Activated naive CD8-positive, alpha-beta T cell treated with anti-CD3 and anti-CD28 coated beads for 36 hours (primary cell): ENCODE measurements around the gene NEK6. TPM values are rescaled to one million over a fixed set of nuclear protein-coding genes. Genes with fewer than 3 reads are reported as not detected.

Experiments
- DNase-seq: peaks from one replicate; pipeline ENCODE4 v3.0.0; 2021
- H3K27ac Mint-ChIP-seq: one replicate; pipeline ENCODE4 v1.8.0; 2022; ENCODE audit warnings: mild to moderate bottlenecking, moderate library complexity, mixed read lengths
- H3K27me3 Mint-ChIP-seq: one replicate; pipeline ENCODE4 v1.8.0; 2022; ENCODE audit warnings: mild to moderate bottlenecking, mixed read lengths
- H3K36me3 Mint-ChIP-seq: one replicate; pipeline ENCODE4 v1.8.0; 2021; ENCODE audit warnings: mild to moderate bottlenecking, mixed read lengths
- H3K4me1 Mint-ChIP-seq: one replicate; pipeline ENCODE4 v1.8.0; 2021; ENCODE audit warnings: mixed read lengths
- H3K4me3 Mint-ChIP-seq: one replicate; pipeline ENCODE4 v1.8.0; 2022; ENCODE audit warnings: mild to moderate bottlenecking, moderate library complexity, mixed read lengths
- H3K9me3 Mint-ChIP-seq: one replicate; pipeline ENCODE4 v1.8.0; 2022; ENCODE audit warnings: mixed read lengths
- total RNA-seq, 2 experiments: library from RNA; stranded (reverse); gene quantifications; one replicate each; pipeline ENCODE4 v1.2.3, GENCODE V29; 2021

Gene NEK6
- total RNA-seq, 2 experiments from 2014 or later: 18.8 to 19.4 TPM

DNA sequence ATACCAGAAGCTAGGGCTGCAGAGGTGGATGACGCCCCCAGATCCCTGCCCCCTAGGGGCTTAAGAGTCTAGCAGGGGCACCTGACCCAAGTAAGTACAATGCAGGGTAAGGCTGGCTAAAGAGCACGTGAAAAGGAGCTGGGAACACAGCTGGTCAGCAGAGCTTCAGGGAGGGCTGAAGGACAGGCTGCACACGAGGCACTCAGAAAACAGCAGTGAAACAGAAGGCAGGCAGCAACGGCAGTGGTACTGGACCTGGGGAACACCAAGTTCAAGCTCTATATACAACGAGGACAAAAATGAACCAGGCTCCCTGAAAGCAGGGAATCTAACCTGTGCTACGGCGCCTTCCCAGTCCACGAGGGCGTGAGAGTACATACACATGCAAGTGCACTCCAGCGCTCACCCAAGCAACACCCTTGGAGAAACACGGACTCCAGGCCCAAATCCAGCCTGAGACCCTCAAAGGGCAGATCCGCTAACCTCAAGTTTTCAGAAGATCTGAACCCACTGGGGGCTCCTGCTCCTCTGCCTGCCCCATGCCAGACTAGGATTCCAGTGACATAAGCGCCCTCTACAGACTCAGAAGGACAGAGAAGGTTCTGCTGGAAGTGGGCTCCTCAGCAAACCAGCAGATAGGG lies 100.1 kb downstream of the NEK6 start:
- H3K36me3 Mint-ChIP-seq: no peaks in the 10 kb centered on the region
- H3K9me3 Mint-ChIP-seq: no peaks in the 10 kb centered on the region
- H3K27ac Mint-ChIP-seq: peak overlapping the region; percentile 28
- DNase-seq: no peak
- H3K4me3 Mint-ChIP-seq: no peak overlapping the region
- no peaks in the 10 kb centered on the region for H3K27me3 Mint-ChIP-seq
- H3K4me1 Mint-ChIP-seq: peaks cover 42% of the 10 kb centered on the region

DNA sequence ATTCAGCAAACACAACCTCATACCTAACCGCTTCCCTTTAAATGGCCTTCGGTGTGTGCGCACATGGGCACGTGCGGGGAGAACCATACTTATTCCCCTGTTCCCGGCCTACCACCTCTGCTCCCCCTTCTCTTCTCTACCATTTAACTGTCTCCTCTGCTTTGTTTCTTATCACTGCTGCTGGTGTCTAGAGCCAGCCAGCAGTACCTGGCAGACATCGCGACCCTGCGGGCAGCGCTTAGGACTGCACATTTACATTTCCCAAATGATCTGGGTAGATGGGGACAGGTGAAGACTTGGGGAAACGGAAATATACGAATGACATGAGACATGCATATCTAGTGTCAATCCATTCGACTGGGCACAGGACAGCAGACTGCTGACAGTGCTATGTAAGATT lies 100.9 kb downstream of the NEK6 start:
- no peak for DNase-seq
- Mint-ChIP-seq H3K4me3 (no peak overlapping the region), H3K4me1 (peaks cover 48% of the 10 kb centered on the region), H3K27ac (no peak overlapping the region), H3K27me3 (no peaks in the 10 kb centered on the region), H3K9me3 (no peaks in the 10 kb centered on the region), H3K36me3 (peaks cover 4% of the 10 kb centered on the region)

DNA sequence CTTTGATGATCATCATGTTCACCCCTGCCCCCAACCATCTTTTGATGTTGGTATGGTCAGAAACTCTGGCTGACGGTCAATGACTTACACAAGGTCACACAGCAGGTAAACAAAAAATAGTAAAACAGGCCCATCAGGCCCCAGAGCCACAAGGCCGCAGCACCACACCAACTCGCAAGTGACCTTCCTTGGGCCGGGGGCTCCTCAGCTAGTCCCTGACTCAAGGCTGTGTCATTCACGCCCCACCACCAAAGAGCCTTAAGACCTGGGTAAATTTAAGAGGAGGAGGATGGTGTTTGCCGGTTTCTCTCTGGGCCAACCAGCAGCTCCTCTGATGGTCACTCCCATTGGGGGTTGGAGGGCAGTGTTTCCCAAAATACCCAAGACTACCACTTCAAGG lies 101.7 kb downstream of the NEK6 start:
- peaks cover 48% of the 10 kb centered on the region for H3K4me1 Mint-ChIP-seq
- H3K9me3 Mint-ChIP-seq: no peaks in the 10 kb centered on the region
- peaks cover 4% of the 10 kb centered on the region for H3K36me3 Mint-ChIP-seq
- DNase-seq: no peak
- H3K4me3 Mint-ChIP-seq: no peak overlapping the region
- no peaks in the 10 kb centered on the region for H3K27me3 Mint-ChIP-seq
- no peak overlapping the region for H3K27ac Mint-ChIP-seq

DNA sequence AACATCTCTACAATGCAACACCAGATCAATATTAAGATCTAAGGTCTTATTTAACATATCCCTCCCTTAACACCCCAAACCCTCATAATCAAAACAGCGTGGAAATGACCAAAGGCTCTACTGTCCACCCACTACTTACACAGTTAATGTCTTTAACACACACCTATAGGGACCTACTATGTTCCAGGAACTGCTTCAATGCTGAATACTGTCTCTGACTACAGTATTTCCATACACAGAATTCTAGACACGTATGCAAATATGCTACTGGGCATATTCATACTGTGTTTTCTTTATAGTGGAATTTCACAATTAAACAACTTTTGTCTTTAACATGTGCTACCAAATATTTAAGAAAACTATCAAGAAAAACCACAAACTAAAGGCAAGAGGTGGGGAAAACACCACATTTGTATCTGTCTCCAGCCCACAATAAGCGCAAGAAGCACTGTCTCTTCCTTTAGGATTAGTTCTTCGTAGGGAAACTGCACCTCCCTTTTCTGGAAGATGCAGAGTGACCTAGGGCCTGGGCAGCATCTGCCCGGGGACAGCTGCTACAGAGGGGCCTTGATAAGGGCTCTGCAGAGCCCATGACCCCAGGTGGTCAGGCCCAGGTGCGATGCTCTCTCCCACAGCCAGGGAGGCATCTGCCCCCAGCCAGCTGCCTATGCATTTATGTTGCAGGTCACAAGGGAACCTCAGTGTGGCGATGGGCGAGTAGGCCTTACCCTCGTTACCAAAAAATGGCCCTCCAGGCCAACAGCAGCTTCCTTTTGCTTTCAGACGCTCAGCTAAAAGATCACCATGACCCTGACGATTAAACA lies 102.3 kb downstream of the NEK6 start:
- DNase-seq: no peak
- H3K4me1 Mint-ChIP-seq: peaks cover 48% of the 10 kb centered on the region
- H3K27me3 Mint-ChIP-seq: no peaks in the 10 kb centered on the region
- peak overlapping the region; percentile 11 for H3K27ac Mint-ChIP-seq
- H3K9me3 Mint-ChIP-seq: no peaks in the 10 kb centered on the region
- peaks cover 7% of the 10 kb centered on the region for H3K36me3 Mint-ChIP-seq
- no peak overlapping the region for H3K4me3 Mint-ChIP-seq

DNA sequence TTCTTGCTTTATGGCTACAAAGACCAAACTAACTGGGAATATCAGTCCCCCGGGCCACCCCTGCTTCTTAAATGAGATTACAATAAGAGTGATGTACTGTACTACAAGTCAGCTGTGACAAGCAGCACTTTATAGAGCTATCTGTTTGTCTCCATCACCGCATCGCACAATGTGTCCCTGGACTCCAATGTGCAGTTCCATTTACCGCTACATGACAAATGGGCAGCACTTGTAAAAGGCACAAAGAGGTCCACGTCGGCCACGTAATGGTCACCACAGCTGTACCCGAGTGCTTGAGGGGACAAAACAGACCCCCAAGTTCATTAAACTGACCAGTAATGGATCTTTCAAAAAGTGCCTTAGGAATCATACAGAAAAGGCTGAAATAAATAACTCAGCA lies 103.4 kb downstream of the NEK6 start:
- DNase-seq: no peak
- Mint-ChIP-seq H3K36me3 (peaks cover 10% of the 10 kb centered on the region), H3K27me3 (no peaks in the 10 kb centered on the region), H3K4me3 (no peak overlapping the region), H3K27ac (no peak overlapping the region), H3K9me3 (no peaks in the 10 kb centered on the region), H3K4me1 (peaks cover 51% of the 10 kb centered on the region)

DNA sequence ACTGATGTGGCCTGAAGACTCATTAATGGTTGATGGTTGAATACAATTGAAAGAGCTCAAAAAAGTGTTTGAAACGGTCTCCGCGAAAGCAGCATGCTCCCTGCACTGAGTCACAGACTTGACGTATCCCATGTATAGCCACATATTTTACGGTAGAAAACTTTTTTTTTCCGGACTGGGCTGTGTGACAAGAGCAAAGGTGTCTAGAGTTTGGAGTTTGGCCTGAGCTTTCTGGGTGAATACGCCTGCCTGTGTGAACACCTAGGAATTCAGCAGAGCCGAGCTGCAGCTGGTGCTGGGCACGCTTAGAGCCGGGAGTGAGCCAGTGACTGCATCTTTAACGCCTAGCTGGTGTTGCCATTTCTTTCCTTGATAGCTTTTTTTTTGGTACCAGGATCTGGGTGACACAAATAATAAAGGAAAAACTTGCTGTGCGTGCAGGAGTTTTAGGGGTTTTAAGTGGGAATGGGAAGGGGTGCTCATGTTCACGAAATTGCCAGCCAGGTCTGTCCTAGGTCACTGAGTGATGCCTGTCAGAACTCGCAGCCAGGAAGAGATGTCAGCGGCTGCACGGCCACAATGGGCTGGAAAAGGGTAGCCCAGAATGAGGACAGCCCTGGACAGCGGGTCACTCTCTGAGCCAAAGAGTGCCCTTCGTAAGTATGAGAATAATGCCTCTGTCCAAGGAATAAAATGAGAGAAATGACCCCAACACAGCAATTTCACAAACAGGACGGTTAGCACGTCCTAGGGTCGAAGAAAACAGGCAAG lies 105.8 kb downstream of the NEK6 start:
- no peak for DNase-seq
- Mint-ChIP-seq H3K4me1 (peaks cover 54% of the 10 kb centered on the region), H3K9me3 (no peaks in the 10 kb centered on the region), H3K36me3 (peaks cover 15% of the 10 kb centered on the region), H3K4me3 (no peak overlapping the region), H3K27me3 (no peaks in the 10 kb centered on the region), H3K27ac (no peak overlapping the region)

DNA sequence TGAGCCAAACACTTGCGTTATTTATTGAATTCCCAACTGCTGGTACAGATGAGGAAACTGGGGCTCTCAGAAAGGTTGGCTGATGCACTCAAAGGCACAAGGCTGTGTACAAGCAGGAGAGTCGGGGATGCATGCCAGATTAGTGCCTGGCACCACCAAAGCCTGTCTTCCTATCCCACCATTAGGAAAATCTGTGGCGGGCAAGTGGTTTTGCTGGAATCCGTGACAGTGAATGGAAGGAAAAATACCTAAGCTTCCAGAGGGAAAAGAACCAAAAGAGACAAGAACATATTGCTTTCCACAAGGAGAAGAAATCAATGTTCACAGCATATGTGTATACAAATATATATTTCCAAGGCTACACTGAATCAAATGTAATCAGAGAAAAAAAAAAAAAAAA lies 106.4 kb downstream of the NEK6 start:
- H3K4me3 Mint-ChIP-seq: no peak overlapping the region
- peaks cover 15% of the 10 kb centered on the region for H3K36me3 Mint-ChIP-seq
- H3K4me1 Mint-ChIP-seq: peaks cover 52% of the 10 kb centered on the region
- no peak for DNase-seq
- H3K9me3 Mint-ChIP-seq: no peaks in the 10 kb centered on the region
- no peaks in the 10 kb centered on the region for H3K27me3 Mint-ChIP-seq
- H3K27ac Mint-ChIP-seq: no peak overlapping the region

DNA sequence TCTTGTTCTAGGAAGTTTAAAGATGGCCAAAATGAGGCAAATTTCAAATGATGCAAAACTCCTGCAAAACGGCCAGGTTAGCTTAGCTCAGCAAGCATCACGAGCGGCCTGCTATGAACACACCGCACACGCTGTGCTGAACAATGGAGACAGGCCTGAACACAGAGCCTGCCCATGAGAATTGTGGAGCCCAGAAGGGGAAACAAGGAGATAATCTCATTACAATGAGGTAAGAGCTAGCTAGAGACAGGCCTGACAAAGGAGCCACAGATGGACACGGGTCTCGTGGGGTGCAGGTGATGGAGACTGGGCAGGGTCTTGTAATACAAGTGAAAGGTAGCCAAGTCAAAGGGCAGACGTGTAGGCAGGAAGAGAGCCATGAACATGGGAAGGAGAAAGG lies 107.3 kb downstream of the NEK6 start:
- Mint-ChIP-seq H3K27ac (no peak overlapping the region), H3K4me3 (no peak overlapping the region)

DNA sequence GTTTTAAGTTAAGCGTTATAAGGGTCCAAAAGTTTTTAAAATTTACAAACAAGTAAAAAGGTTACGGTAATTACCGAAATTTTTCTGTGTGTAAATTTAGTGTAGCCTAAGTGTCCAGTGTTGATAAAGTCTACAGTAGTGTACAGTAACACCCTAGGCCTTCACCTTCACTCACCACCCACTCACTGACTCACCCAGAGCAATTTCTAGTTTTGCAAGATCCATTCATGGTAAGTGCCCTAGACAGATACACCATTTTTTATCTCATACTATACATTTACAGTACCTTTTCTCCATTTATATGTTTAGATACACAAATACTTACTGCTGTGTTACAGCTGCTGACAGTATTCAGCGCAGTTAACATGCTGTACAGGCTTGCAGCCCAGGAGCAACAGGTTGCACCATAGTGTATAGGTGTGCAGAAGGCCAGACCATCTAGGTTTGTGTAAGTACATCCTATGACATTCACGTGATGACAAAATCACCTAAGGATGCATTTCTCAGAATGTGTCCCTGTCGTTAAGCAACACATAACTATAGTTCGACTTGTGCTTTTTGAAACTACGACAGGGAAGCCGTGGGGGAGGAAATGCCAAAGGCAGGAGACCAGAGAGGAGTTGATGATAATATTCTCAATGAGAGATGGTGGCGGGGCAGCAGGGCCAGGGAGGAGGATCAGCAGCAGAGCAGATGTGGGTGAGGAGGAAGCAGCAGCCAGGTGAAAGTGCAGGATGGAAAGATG lies 108.9 kb downstream of the NEK6 start:
- DNase-seq: no peak
- H3K36me3 Mint-ChIP-seq: peaks cover 17% of the 10 kb centered on the region
- H3K9me3 Mint-ChIP-seq: no peaks in the 10 kb centered on the region
- H3K4me1 Mint-ChIP-seq: peaks cover 53% of the 10 kb centered on the region
- no peaks in the 10 kb centered on the region for H3K27me3 Mint-ChIP-seq
- no peak overlapping the region for H3K4me3 Mint-ChIP-seq
- no peak overlapping the region for H3K27ac Mint-ChIP-seq

More for the DNA sequence above, 107.3 kb downstream of the NEK6 start:
- Mint-ChIP-seq H3K9me3 (no peaks in the 10 kb centered on the region), H3K4me1 (peaks cover 47% of the 10 kb centered on the region), H3K36me3 (peaks cover 15% of the 10 kb centered on the region), H3K27me3 (no peaks in the 10 kb centered on the region)
- no peak for DNase-seq

DNA sequence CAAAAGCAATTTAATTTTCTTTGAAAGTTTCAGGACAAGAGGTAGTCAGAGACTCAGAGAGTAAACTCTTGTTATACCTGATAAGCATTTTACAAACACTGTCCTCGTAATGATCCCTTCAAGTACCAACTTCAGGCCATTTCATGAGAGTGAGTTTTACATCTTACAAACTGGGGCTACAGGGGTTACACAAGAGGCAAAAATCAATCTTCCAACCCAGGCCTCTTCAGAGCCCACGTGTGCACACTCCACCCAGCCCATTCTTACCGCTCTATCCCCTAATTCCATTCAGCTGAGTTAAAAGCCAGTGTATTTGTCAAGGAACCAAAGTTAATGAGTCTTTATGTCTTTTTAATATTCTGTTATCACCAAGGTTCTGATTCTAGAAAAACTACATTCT lies 110.9 kb downstream of the NEK6 start:
- Mint-ChIP-seq H3K4me1 (peaks cover 59% of the 10 kb centered on the region), H3K27me3 (no peaks in the 10 kb centered on the region), H3K36me3 (peaks cover 20% of the 10 kb centered on the region), H3K27ac (peak overlapping the region; percentile 3), H3K4me3 (no peak overlapping the region), H3K9me3 (peaks cover under 1% of the 10 kb centered on the region)
- DNase-seq: no peak

DNA sequence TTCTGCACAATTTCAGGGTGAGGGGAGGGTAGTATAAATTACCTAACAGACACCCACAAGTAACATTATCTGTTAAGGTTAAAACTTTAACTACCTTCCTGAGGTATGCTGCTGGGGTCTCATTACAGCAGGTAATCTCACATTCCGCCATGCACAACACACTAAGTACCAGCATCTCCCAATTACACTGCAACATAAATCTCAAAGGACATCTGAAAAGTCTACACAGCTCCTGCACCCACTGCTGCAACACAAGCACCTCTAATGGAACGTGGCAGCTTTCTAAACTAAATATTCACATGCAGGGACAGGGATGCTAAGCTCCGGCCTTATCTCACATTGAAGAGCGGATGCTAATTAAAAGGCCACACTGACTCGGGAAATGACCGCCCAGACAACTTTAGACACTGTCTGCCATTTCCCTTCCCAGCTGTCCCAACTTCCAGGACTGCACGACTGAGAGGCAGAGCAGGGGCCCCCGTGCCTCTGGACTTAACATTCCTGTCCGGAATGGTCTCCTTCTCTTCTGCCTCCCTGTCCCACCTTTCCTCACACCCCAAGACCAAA lies 111.6 kb downstream of the NEK6 start:
- Mint-ChIP-seq H3K27ac (no peak overlapping the region), H3K4me1 (peaks cover 59% of the 10 kb centered on the region), H3K27me3 (no peaks in the 10 kb centered on the region), H3K9me3 (peaks cover 5% of the 10 kb centered on the region), H3K36me3 (peaks cover 25% of the 10 kb centered on the region), H3K4me3 (no peak overlapping the region)
- no peak for DNase-seq

DNA sequence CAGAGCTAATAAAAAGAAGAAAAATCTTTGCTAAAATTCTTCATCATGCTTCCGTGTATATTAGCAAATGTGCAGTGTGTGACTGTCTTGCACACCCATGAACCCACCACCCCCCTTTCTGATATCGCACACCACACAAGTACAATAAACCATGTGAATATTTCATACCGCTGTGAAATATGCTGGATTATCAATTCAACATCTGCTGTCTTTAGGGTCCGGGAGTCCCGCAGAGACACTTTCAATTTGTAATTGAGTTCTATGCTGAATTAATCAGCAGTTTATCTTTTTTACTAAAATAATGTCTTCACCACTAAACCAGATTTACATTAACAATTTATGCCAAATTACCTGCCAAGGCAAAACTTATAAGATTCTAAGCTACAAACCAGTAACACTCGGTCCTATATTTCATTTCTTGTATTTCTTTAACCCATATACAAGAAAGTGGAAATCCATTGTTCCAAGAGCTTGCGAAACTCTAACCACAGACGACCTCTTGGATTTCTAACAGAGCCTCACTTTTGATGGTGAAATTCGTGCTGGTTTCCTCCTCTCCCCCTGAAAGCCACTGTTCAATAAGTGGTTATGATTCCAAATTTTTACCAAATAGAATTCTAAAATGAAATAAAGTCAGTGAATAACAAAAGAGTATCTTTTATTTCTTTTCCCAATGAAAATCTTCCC lies 113.3 kb downstream of the NEK6 start:
- H3K27ac Mint-ChIP-seq: no peak overlapping the region
- H3K9me3 Mint-ChIP-seq: peaks cover 5% of the 10 kb centered on the region
- H3K4me3 Mint-ChIP-seq: no peak overlapping the region
- H3K27me3 Mint-ChIP-seq: no peaks in the 10 kb centered on the region
- no peak for DNase-seq
- H3K4me1 Mint-ChIP-seq: peaks cover 56% of the 10 kb centered on the region
- peaks cover 29% of the 10 kb centered on the region for H3K36me3 Mint-ChIP-seq

DNA sequence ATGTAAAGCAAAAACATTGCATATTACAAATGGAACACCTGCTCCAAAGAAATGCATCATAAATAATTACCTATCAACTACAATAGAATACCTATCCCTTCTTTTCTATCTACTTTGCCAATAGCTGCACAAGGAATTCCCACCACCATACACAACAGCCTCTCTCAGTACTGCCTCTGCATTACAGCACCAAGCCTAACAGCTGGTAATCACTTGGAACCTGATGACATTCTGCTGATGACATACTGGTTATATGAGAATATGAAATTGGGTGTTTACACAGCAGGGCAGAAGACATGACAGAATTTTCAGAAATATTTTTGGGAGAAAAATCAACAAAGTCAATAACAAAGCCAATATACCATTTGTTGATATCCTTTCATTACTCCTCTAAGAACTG lies 114.3 kb downstream of the NEK6 start:
- Mint-ChIP-seq H3K27me3 (no peaks in the 10 kb centered on the region), H3K4me1 (peaks cover 51% of the 10 kb centered on the region), H3K9me3 (peaks cover 5% of the 10 kb centered on the region), H3K4me3 (no peak overlapping the region), H3K27ac (no peak overlapping the region), H3K36me3 (peaks cover 30% of the 10 kb centered on the region)
- DNase-seq: no peak

DNA sequence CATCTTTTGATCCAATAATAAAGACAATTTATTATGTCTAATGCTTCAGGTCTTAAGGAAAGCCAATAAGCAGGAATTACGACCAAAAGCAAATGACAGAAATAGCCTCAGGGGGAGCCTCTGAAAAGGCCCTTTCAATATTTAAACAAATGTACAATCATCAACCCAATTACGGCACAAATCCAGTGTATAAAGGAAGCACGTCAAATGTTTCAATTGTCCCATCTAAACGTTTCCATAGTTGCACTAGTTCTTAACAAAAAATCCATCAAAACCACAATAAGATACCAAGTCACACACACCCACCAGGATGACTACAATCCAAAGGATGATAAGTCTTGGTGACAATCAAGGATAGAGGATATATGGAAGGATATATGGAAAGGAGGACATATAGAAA lies 115.6 kb downstream of the NEK6 start:
- no peak for DNase-seq
- peaks cover 42% of the 10 kb centered on the region for H3K4me1 Mint-ChIP-seq
- no peaks in the 10 kb centered on the region for H3K27me3 Mint-ChIP-seq
- H3K9me3 Mint-ChIP-seq: peaks cover 5% of the 10 kb centered on the region
- no peak overlapping the region for H3K4me3 Mint-ChIP-seq
- H3K36me3 Mint-ChIP-seq: peaks cover 34% of the 10 kb centered on the region
- H3K27ac Mint-ChIP-seq: no peak overlapping the region
